GM21576 (cell line): Measurements from ENCODE around the gene ALDOC.

Experiments used
- ATAC-seq: cut with Tn5 transposase; IDR thresholded peaks from one replicate; pipeline ENCODE4 v1.9.1; 2021; ENCODE audit warnings: mild to moderate bottlenecking, moderate library complexity; ENCODE audit not compliant: unreplicated experiment

ALDOC gene

DNA sequence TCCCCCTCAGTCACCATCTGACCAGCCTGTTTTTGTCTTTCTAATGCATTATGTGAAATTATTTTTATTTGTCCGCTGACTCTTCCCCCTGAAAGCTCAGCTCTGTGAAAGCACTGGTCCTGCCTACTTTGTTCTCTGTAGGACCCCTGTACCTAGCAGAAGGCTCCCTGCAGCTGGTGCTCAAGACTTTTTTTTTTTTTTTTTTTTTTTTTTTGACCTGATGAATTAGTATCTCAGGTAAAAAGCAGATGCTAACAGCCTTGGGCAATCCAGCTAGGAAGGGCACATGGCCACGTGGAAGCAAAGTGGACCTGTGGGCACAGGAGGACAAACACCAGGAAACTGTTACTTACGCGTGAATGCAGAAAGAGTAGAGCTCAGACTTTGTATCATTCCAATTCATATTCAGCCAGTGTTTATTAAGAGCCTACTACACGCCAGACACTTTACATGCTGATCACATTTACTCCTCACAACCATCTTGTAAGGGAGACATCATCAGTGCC, 23.6 kb downstream of the ALDOC start:
- ATAC-seq: no peak

DNA sequence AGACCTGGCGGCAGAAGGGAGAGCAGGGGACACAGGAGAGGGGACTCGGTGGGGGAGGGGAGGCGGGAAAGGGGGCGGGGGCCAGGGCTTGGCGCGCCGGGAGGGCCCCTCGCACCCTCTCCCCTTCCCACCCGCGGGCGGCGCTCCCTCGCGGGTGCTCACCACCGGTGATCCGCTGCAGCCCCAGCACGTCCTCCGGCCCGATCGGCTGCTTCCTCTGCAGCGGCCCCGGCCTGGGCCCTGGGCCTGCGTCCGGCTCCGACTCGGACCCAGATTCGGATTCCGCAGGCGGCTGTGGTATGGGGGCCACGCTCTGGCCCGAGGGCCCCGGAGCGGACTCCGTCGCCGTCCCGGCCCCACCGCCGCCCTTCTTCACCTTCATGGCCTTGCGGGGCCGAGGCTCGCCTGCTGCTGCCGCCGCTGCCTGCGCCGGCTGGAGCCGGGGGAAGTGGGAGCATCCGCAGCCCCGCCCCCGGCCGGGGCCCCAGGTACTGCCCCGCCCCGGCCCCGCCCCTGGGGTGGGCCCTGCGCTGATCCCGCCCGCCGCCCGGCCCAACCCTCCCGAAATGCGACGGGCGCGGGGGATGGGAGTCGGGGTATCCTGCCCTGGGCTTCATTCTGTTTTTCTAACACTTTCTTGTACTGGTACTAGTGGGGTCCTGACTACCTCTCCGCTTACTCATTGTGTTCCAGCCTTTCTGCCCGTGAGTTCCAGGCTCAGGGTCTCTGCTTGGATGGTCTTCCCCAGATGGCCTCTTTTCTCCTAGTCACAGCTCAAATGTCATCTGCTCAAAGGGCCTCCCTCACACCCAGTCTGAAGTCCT, 24.3 kb downstream of the ALDOC start, which contains the start of gene UNC119:
UNC119 (minus strand) TSS at position 449 of the 824 bp plus-strand sequence; CDS start at position 382, 67 bp downstream.
- ATAC-seq: peak; percentile 36

DNA sequence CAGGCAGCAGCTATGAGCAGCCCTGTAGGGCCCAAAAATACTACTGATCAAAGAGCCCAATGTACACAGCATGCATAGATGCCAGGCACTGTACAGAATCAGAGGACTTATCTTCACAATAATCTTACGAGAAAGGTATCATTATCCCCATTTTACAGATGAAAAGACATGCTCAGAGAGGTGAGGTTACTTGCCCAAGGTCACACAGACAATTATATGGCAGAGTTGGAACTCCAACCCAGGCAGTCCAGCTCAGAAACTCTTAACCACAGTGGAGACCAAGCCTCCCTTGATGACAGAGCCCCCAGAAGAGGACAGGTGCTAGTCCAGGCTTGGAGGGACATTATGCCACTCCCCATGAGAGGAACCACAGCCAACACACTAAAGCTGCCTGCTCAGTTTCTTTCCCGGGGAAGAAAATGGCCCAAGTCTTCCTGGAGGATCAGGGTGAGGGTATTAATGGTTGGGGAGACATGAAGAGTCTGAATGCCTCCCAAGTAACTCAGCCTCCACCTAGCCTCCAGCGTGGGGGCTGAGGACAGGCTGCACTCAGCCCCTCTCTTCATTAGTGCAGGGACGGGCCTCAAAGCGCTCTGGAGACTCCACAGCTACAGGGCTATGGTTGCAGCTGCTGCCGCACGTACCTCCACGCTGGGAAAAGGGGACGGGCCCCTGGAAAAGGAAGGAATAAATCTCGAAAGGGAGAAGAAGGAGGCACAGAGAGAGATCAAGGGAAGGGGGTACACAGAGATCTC, 25.1 kb downstream of the ALDOC start:
- no peak for ATAC-seq

DNA sequence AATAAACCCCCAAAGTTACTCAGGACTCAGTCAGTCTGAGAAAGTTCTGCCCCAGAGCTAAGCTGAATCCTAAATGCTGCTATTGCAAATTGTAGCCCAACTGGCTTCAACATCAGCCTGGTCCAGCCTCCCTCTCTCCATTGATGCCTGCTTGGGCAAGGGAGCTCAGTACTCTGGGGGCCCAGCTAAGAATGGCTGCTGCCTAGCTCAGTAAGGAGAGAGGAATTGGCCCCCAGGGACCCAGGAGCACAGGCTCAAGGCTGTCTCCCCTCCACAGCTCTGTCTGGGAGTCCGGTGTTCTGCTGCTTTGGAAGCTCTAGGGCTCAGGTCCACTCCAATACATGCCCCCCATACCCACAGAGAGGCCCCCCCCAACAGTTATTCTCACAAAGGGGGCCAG, 25.8 kb downstream of the ALDOC start:
- ATAC-seq: no peak

DNA sequence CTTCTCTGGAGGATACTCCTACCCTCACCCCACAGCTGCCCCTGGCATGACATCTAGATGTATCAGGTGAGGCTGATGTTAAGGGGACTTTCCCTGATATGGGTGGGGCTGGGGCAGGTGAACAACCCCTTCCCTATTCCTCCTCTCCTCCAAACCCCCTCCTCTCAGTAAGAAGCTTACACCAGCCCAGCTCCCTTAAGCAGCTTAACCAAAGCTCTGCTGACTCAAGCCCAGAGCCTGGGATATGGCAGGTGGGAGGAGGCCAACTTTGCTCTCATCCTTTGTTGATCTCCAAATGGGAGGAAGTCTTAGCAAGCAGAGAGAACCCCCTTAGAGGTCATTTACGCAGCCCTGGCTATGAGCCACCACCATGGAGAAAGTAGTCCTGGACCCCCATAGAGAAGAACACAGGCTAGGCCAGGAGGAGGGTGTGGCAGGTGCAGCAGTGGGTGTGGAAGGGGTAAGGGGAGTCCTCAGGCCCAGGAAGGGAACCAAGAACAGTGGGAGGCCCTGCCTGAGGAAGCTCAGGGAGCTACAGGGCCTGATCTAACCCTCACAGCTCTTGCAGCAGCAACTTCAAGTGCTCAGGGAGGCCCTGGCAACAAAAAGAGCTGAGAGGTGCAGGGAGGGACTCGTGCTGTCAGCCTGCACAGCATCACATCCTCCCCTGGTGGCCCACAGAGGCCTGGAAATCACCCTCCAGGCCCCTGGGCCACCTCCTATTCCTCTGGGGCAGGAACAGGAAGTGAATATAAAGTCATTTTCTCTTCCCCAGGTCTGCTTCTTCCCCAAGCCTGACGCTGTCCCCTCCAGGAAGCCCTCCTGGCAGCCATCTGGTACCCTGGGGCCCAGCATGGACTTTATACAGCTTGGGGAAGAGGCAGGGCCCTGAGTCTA, 27.2 kb downstream of the ALDOC start:
- no peak for ATAC-seq

DNA sequence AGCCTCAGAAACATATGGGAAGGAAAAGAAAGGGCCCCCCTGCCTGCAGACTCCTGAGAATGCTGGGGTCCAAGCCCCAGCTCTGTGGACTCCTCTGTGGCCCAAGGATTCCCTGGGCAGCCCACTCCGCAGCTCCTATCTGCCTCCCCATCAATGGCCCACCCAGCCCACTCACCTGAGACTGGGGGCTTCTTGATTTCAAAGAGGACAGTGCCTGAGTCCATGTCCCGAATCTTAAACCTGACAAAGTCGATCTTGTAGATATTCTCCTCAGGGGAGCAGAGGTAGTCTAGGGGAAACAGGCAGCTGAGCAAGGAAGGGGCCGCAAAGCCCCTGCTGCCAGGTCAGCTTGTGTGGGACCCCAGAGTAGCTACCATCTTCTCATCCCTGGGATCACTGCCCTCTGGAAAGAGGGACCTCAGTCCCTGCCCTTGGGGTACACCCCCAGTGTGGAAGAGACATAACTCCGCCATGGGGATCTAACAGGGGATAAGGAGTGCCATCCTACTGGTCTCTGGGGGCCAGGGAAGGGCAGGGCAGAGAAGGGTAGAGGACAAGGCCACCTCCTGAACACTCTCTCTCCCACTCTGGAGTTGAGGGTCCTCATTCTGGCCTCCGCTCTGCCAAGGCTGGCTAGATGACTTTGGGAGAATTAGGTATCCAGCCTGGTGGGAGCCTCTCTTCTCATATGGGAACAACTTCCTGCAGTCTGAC, 28.1 kb downstream of the ALDOC start:
- ATAC-seq: no peak

DNA sequence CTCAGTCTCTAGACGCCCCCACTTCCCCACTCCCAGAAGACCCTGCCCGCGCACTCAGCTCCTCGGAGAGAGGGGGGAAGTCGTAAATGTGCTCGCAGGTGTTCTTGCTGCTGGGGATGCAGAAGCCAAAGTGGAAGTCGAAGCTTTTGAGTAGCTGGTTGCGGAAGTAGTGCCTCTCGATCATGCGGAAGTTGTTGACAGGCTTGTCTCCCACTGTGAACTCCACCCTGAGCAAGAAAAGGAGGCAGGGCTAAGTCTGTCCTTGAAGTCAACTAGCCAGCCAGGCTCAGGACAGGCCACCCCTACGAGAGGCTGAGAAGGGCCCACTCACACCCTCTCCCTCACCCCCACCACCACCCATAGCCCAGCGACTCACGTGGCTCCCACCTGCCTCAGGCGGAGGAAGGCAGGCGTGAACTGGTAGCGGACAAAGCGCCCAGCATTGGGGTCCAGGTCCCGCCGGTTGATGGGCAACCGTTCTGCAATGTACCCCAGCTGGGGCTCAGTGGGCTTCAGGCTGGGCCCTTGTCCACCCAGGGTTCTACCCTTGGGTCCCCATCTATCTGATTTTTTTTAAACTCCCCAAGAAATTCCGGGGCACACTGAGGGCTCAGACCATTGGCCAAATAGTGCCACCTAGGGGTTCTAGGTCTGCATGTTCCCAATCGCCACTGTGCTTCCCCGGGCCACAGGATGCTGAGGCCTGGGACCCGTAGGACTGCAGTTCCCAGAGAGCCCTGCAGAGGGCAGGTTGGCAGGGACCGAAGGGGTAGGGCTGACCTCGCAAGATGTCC, 28.9 kb downstream of the ALDOC start:
- peak; percentile 41 for ATAC-seq

DNA sequence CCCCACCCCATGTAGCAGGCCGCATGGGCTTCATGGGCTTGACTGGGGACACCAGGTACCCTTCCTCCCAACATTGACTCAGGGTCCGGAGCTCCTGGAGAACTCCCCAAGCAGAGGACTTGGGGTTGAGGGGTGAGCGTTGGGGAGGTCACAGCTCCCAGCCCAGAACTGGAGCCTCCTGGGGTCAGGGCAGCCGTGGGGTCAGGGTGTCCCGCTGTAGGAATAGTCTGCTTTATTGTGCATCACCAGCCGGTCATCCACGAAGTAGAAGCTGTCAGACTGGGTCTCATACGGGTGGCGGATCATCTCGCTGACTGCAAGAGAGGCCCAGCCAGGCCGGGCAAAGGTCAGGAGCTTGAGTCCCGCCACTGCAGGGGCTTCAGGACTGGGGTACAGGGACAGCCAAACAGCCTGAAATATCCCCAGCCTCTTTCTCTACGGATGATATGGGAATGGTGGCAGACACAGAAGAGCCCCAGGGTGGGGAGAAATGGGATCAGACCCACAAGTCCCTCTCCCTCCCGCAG, 29.5 kb downstream of the ALDOC start:
- ATAC-seq: no peak

DNA sequence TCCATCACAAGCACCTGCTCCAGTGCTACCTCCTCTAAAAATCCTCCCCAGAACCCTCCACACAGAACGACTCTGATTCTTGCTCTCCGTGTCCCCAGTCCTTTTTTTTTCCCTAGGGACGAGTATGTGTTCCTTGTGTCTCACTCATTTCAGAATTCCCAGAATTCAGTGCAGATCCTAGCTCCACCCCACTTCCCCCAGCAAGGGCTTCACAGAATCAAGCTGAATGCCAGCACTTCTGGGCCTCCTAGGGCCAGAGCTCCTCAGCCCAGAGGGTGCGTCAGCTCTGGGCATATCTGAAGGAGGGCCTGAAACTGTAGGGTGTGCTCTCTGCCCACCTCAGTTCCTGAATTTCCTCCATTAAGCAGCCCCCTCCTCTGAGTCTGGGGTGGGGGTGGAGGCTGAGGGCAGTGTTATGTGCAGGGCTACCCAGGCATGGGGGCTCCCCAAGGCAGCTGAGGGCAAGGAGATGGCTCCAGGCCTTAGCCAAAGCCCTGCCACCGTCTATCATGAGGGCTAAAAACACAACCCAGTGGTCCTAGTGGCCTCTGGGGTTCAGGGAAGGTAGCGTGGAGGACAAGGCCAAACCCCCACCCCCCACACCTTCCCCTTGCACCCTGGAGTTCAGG, 30.8 kb downstream of the ALDOC start:
- no peak for ATAC-seq

DNA sequence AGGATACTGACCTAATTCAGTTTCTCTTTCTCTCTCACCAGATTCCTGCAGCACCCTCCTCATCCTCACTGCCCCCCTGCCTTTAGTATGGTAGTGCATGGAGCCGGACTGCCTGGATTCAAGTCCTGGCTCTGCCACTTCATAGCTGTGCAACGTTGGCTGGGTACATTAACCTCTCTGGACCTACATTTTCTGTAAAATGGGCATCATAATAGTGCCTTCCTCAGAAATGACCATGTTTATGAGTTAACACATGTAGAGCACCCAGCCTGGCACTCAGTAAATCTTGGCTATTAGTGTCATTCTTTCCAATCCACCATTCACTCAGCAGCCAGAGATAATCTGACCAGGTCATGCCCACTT, 31.6 kb downstream of the ALDOC start:
- ATAC-seq: no peak

DNA sequence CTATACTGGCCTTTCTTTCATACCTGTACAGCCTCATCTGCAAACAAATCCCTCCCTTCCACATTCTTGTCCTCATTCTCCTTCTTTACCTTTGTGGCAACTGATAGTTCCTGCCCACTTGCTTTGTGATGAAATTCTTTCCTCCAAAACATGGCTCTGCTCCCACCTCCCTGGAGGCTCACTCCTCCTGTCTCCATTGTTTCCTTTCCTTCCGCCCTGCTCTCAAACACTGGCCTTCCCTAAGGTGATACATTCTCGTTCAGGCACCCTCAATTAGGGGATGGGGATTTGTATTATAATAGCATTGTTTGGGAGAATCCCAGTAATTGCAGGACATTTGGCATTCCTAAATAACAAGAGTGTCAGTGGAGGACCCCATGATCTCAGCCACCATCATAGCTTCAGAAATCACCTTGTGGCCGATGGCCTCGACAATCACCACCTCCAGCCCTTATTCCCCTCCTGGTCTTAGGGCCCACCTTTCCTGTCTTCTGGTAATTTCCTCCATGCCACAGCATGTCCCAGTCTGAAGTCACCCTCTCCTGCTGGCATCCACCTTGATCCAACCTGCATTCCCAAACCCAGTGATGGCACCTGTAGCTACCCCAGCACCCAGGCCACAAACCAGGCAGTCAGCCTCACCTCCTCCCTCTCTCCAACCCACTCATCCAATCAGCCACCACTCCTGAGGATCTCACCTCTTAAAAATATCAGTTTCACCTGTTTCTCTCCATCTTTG, 32.1 kb downstream of the ALDOC start:
- ATAC-seq: no peak

DNA sequence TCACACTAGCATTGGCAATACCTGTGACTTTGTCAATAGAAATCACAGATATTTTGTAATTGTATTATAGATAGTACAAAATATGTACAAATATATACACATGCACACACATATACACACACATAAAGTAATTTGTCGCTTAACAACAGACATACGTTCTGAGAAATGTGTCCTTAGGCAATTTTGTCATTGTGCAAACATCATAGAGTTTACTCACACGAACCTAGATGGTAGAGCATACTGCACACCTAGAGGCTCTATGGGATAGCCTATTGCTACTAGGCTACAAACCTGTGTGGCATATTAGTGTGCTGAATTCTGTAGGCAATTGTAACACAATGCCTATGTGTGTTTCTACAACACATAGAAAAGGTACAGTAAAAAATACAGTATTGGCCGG, 35.3 kb downstream of the ALDOC start:
- ATAC-seq: no peak

DNA sequence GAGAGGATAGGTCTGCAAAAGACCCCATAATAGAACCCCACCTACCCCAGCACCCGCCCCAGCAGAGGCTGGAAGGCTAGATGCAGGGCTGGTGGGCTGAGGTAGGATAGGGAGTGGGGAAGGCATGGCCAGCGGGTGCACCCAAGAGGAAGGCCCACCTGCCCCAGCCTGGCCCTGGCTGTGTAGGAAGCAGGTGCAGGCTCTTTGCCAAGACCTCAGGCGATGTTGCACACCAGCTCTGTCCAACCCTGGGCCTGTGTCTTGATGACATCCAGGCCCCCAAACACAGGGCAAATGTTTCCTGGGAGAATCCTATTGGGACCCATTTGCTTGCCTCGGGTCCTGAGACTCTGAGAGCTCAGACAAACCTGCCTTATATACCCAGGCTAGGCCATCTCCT, 36.5 kb downstream of the ALDOC start:
- ATAC-seq: no peak

DNA sequence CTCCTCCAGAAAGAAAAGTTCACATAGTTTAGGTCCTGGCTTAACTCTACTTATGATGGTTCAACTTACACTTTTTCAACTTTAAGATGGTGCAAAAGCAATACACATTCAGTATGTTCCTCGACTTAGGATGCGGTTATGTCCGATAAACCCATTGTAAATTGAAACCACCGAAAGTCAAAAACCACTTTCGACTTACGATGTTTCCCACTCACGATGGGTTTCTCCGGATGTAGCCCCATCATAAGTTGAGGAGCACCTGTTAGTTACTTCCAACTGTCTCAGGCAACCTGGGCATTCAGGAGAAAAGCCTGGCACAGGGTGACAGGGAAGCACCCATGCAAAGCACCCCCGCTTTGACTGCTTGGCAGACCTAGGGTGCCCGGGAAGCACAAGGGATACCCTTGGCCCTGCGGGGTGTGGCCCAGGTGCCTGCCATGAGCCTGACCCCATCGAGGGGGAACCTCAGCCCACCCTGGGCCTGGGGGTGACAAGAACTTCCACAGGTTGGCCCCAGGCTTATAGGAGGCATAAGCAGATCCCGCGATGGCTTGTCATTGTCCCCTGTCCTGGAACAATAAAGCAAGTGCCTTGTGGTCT, 38.3 kb downstream of the ALDOC start:
- no peak for ATAC-seq

DNA sequence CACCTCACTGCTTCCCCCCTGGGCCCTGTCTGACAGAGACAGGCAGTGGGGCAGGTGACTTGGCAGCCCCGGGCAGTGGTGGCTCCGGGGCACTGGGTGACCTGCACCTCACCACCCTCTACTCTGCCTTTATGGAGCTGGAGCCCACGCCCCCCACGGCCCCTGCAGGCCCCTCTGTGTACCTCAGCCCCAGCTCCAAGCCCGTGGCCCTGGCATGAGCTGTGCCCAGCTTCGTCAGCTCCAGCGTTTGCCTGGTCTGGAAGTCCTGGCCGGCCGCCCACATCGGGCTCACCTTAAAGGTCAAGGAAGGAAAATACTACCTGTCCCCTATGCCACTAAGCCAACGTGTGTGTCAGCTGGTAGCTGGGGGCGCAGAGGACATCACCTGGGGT, 39.5 kb downstream of the ALDOC start:
- ATAC-seq: no peak

DNA sequence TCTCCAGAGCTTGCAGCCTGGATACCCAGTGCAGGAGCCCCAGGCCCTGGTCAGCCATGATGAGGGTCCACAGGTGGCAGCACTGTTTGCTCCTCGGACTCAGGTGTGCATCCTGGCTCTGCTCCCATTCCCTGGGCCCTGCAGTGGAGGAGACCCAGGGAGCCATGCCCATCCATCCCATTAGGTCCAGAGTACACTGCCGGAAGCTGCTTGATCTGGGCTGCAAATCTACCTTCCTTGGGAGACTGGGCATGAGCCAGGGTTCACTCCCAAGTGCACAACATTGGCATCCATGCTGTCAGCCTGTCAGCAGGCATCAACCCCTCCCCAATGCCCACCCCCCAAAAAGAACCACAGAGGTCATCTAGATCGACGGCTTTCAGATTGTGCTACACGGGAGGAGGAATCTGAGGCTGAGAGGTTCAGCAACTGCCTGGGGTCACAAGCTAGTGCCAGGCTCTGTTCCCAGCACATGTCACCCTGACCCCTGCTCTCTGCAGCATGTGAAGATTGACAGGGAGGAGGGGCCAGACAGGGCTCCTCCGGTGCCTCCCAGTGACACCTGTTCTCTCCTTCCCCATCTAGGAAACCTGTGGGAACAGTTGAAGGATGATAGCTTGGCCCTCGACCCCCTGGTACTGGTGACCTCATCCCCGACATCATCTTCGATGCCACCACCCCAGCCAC, 40.0 kb downstream of the ALDOC start:
- no peak for ATAC-seq

DNA sequence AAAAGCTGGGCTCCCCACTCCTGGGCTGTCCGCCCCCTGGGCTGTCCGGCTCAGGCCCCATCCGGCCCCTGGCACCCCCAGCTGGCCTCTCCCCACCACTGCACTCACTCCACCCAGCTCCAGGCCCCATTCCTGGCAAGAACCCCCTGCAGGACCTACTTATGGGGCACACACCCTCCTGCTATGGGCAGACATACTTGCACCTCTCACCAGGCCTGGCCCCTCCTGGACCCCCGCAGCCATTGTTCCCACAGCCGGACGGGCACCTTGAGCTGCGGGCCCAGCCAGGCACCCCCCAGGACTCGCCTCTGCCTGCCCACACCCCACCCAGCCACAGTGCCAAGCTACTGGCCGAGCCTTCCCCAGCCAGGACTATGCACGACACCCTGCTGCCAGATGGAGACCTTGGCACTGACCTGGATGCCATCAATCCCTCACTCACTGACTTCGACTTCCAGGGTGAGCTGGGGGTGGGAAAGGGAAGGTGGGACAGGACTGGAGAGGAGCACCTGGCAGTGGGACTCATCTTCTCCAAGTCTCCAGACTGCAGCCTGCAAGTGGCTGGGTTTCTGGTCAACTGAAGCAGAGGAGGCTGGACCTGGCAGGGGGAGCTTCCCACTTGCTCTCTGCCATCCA, 41.8 kb downstream of the ALDOC start:
- no peak for ATAC-seq
